AG04450 (cell line): ENCODE data around the gene POLR2L. TPM values are rescaled to one million over a fixed set of nuclear protein-coding genes. Genes with fewer than 3 reads are reported as not detected.

ENCODE experiments used
- CTCF ChIA-PET: fragments of 300-600, 350-600 bp; formaldehyde crosslinking; extraction: SDS; loops from one replicate; lab custom pipeline; 2022; ENCODE audit warnings: antibody characterized with exemption, inconsistent platforms; lab: Charles Lee
- POLR2A ChIA-PET: fragments of 350-600 bp; formaldehyde crosslinking; extraction: SDS; loops from one replicate; lab custom pipeline; 2021; ENCODE audit warnings: antibody characterized with exemption, inconsistent platforms; lab: Yijun Ruan, JAX
- DNase-seq: peaks from one replicate; pipeline ENCODE4 v3.0.0-alpha.2; 2011; ENCODE audit warnings: low read depth, low spot score
- H3K27ac ChIP-seq: one replicate; pipeline ENCODE4 v1.5.1; 2012; ENCODE audit warnings: low read depth, low read length, control low read depth
- H3K27me3 ChIP-seq: one replicate; pipeline ENCODE4 v1.6.0; 2012; ENCODE audit warnings: low read length; ENCODE audit not compliant: control insufficient read depth, insufficient read depth
- H3K4me3 ChIP-seq: 2 replicates; pipeline ENCODE4 v1.5.1; 2011; ENCODE audit warnings: mild to moderate bottlenecking, low read depth, low read length, control low read depth
- H3K9me3 ChIP-seq: 2 replicates; pipeline ENCODE4 v1.5.1; 2012; ENCODE audit warnings: low read length; ENCODE audit not compliant: control insufficient read depth, insufficient read depth
- CTCF ChIP-seq: IDR thresholded peaks from 2 replicates; pipeline ENCODE4 v1.5.1; 2011; ENCODE audit warnings: low read depth, low read length, control low read depth, inconsistent platforms
- polyA plus RNA-seq: library from polyadenylated mRNA; depleted of rRNA; stranded (reverse); fragments of >200 nt; gene quantifications from 2 replicates; pipeline ENCODE4 v1.2.3, GENCODE V29; 2011

The POLR2L gene
- polyA plus RNA-seq, 1 experiment, result 211 TPM

DNA sequence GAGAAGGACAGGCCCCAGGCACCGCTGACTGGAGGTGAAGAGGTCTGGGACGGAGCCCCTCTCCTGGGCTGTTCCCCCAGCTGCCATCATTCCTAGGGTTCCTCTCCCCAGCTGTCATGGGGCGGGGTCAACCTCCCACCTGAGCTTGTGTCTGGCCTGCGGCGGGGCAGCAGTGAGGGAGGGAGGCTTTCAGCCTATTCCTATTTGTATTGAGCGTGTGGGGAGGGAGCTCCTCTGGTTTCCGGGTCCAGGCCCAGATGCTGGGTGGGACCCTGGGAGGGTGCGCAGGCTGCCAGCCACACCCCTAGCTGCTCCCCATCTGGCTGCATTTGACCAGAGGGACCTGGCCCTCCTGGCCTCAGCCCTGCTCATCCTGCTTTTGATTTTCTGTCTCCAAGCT, 14.1 kb upstream of the POLR2L start:
- no peak for DNase-seq
- ChIA-PET CTCF (no interaction called here), POLR2A (interaction anchor here (1.1 kb wide), 1 partner anchor 14 kb away, joined by 6 read pairs; the partner anchor contains the start of gene TSPAN4)
- Histone ChIP-seq H3K9me3 (no peaks in the 10 kb centered on the region; the same call in 1 of the 2 replicates), H3K27me3 (no peaks in the 10 kb centered on the region), H3K4me3 (no peak overlapping the region), H3K27ac (no peak overlapping the region)
- TF ChIP-seq CTCF, result no peak

- no peak for TF ChIP-seq CTCF
- DNase-seq, result no peak
- Histone ChIP-seq H3K27ac (no peak overlapping the region), H3K27me3 (no peaks in the 10 kb centered on the region), H3K9me3 (no peaks in the 10 kb centered on the region; the same call in 1 of the 2 replicates), H3K4me3 (no peak overlapping the region)
- ChIA-PET CTCF (no interaction called here), POLR2A (interaction anchor here (1.1 kb wide), 1 partner anchor 13 kb away, joined by 6 read pairs; the partner anchor contains the start of gene TSPAN4)
These were observed 13.5 kb upstream of the POLR2L start for GRCh38 chr11:855796-856195.

DNA sequence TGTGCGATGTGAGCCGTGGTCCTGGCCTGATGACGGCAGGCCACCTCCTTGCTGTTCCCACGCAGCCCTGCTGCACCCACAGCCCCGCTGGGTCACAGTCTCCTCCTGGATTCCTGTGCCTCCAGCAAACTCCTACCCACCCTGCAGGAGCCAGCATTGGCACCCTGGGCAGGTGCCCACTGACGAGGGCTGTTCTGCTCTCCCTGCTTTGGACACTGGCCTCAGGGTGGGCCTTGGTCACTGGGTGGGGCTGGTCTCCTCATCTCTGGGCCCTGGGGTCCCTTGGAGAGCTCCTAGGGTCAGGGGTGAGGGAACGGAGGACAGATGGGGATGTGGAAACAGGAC, 13.0 kb upstream of the POLR2L start:
- no peak for TF ChIP-seq CTCF
- no peak for DNase-seq
- no peak overlapping the region for H3K4me3 ChIP-seq
- POLR2A ChIA-PET, result no interaction called here
- H3K27ac ChIP-seq, result no peak overlapping the region
- CTCF ChIA-PET, result no interaction called here
- no peaks in the 10 kb centered on the region for H3K27me3 ChIP-seq
- H3K9me3 ChIP-seq, result no peaks in the 10 kb centered on the region; the same call in 1 of the 2 replicates

DNA sequence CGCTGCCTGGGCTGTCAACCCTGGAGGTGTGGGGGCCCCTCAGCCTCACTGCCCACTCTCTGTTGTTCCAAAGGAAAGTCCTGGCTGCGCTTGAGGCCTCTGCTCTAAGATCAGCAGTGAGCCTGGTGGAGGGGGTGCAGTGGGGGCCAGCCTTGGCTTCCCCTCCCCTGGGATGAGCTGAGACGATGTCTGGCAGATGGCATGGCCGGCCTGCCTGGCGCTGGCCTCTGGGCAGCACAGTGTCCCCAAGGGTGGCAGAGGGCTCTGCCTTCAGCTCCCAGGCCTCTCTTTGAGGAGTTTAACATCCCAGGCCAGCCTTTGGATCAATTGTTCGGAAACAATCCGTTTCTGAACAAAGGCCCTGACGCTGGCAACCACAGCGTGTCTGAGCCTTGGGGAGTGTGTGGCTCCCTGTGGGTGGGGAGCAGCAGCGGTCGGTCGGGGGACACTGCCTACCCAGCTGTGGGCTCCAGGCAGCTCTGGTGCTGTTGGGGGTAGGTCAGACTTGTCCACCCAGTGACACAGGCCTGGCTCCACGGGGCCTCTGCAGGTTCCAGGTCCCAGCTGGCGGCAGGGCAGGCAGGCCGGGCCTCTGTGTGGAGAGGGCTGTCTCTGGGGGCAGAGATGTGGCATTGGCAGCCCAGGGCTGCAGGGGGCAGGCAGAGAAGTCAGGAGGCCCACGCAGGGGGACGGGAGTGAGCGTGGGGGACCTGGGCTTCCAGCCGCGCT, 12.4 kb upstream of the POLR2L start:
- CTCF ChIA-PET, result no interaction called here

More for the DNA sequence above, 12.4 kb upstream of the POLR2L start:
- no peaks in the 10 kb centered on the region; the same call in 1 of the 2 replicates for H3K9me3 ChIP-seq
- POLR2A ChIA-PET, result interaction anchor here (0.6 kb wide), 1 partner anchor 27 kb away, joined by 4 read pairs; no protein-coding TSS in a partner anchor
- TF ChIP-seq CTCF, result no peak
- no peaks in the 10 kb centered on the region for H3K27me3 ChIP-seq
- no peak overlapping the region for H3K4me3 ChIP-seq
- no peak for DNase-seq
- peak overlapping the region; percentile 11 for H3K27ac ChIP-seq
